Keratinocyte (primary cell): Measurements from ENCODE around the gene DCDC2C.

Experiments used
- EZH2 ChIP-seq: IDR thresholded peaks from one replicate; pipeline ENCODE4 v1.6.1; 2012; ENCODE audit warnings: inconsistent platforms, mild to moderate bottlenecking, low read length, moderate library complexity
- TF ChIP-seq, protein P1 (sequence below), 3 experiments: IDR thresholded peaks in 1 of 3; conservative IDR thresholded peaks in 1 of 3; optimal IDR thresholded peaks in 1 of 3; 2 replicates in 2 of 3; 3 replicates in 1 of 3; pipeline versions ENCODE3 to v1.5.1; 2011; ENCODE audit warnings: low read length in 3 of 3, mild to moderate bottlenecking in 3 of 3, moderate library complexity in 2 of 3, control low read depth in 1 of 3, inconsistent platforms in 1 of 3; ENCODE audit not compliant: insufficient read depth in 2 of 3; ENCODE audit errors: extremely low read depth in 1 of 3

DNA sequence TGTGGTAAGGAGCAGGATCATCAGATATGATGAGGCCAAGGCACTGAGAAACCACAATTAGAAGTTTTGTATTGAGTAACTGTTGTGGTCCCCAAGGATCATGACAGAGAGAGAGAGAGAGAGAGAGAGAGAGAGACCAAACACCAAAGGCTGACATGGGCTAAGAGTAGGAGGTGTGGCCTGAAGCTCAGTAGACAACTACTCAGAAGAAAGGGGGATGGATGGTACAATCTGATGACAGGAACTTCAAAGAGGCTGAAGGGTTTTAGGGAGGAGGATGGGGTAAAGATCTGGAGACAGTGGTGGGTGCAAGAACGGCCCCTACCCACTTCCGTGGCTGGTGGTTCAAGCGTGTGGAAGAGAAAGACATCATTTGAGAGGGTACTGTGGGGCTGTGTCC lies 135.0 kb downstream of the DCDC2C start:
- TF ChIP-seq, protein P1, sequence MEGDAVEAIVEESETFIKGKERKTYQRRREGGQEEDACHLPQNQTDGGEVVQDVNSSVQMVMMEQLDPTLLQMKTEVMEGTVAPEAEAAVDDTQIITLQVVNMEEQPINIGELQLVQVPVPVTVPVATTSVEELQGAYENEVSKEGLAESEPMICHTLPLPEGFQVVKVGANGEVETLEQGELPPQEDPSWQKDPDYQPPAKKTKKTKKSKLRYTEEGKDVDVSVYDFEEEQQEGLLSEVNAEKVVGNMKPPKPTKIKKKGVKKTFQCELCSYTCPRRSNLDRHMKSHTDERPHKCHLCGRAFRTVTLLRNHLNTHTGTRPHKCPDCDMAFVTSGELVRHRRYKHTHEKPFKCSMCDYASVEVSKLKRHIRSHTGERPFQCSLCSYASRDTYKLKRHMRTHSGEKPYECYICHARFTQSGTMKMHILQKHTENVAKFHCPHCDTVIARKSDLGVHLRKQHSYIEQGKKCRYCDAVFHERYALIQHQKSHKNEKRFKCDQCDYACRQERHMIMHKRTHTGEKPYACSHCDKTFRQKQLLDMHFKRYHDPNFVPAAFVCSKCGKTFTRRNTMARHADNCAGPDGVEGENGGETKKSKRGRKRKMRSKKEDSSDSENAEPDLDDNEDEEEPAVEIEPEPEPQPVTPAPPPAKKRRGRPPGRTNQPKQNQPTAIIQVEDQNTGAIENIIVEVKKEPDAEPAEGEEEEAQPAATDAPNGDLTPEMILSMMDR (optimal IDR thresholded peaks at IDR 0.05 in 1 of 3, IDR thresholded peaks at IDR 0.05 in 1 of 3, conservative IDR thresholded peaks at IDR 0.05 in 1 of 3; ENCODE audit: extremely low read depth in 1 of 3, insufficient read depth in 2 of 3, low read length in 3 of 3): no peak
- TF ChIP-seq EZH2: no peak
